ENCODE results near the gene MYO18B.

DNA sequence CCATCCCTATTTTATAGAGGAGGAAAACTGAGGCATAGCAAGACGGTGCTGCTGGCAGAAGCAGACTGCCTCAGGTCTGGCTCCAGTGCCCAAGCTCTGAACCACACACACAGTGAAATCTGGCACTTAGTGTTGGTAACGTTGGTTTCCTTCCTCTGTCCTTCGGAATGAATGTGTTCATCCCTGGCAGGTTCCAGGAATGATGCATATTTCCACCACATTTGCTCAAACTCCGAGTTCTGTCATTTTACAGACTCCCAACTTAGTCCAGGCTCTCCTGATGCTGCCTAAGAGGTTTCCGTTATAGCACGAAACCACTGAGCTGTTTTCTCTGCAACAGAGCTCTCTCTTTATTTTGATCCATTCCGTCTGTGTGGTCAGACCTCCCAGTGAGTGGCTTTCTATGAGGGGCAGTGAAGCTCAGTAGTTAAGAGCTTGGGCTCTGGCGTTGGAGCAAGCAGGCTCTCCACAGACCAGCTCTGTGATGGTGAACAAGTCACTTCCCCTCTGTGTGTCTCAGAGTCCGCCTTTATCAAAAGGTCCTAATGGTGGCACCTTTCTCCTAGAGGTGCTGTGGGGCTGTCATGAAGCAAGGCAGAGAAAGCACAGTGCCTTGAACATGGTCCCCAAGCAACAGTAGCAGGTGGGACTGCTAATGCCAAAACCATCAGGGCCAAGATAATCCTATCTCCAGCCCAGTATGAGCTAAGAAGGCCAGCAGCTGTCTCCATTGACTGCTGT lies 200.3 kb downstream of the MYO18B start:
- TF ChIP-seq CHD2 (IDR thresholded peaks at IDR 0.05; ENCODE audit: low read length) (no peak), GABPA (IDR thresholded peaks at IDR 0.05; ENCODE audit: borderline replicate concordance, insufficient read depth, low read length) (no peak), JUND (IDR thresholded peaks at IDR 0.05; ENCODE audit: low read length) (no peak), EZH2 (IDR thresholded peaks at IDR 0.05; ENCODE audit: low read depth, low read length, severe bottlenecking) (no peak), ASH2L (IDR thresholded peaks at IDR 0.05; ENCODE audit: low read length) (no peak), EP300 (IDR thresholded peaks at IDR 0.05; ENCODE audit: borderline replicate concordance in 1 of 2, low read depth in 2 of 2, low read length in 2 of 2) (no peak), POLR2AphosphoS5 (IDR thresholded peaks at IDR 0.05; ENCODE audit: low read depth, low read length) (no peak), POLR2A (IDR thresholded peaks at IDR 0.05; ENCODE audit: control extremely low read depth in 1 of 2, low read depth in 2 of 2, low read length in 2 of 2) (no peak), HDAC6 (IDR thresholded peaks at IDR 0.05; ENCODE audit: low read depth, low read length) (no peak)
- TF ChIP-seq, protein P1, sequence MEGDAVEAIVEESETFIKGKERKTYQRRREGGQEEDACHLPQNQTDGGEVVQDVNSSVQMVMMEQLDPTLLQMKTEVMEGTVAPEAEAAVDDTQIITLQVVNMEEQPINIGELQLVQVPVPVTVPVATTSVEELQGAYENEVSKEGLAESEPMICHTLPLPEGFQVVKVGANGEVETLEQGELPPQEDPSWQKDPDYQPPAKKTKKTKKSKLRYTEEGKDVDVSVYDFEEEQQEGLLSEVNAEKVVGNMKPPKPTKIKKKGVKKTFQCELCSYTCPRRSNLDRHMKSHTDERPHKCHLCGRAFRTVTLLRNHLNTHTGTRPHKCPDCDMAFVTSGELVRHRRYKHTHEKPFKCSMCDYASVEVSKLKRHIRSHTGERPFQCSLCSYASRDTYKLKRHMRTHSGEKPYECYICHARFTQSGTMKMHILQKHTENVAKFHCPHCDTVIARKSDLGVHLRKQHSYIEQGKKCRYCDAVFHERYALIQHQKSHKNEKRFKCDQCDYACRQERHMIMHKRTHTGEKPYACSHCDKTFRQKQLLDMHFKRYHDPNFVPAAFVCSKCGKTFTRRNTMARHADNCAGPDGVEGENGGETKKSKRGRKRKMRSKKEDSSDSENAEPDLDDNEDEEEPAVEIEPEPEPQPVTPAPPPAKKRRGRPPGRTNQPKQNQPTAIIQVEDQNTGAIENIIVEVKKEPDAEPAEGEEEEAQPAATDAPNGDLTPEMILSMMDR (IDR thresholded peaks at IDR 0.05; ENCODE audit: control extremely low read depth in 1 of 3, insufficient read depth in 1 of 3, low read depth in 1 of 3, low read length in 3 of 3): no peak
- TF ChIP-seq, protein P2, sequence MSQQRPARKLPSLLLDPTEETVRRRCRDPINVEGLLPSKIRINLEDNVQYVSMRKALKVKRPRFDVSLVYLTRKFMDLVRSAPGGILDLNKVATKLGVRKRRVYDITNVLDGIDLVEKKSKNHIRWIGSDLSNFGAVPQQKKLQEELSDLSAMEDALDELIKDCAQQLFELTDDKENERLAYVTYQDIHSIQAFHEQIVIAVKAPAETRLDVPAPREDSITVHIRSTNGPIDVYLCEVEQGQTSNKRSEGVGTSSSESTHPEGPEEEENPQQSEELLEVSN (IDR thresholded peaks at IDR 0.05): no peak
